ENCODE data around the gene CEACAM19. TPM values are rescaled to one million over a fixed set of nuclear protein-coding genes. Genes with fewer than 3 reads are reported as not detected.
A peak's percentile ranks its signal among the peaks of the same experiment; 100 is the strongest.
"Not testable (repeated sequence)": the region's sequence is repeated elsewhere in the genome, so short reads cannot be mapped to it uniquely, and the experiment has no call there.

The CEACAM19 gene
- total RNA-seq, 2 experiments from 2014 or later: 0.63 to 1.3 TPM

DNA sequence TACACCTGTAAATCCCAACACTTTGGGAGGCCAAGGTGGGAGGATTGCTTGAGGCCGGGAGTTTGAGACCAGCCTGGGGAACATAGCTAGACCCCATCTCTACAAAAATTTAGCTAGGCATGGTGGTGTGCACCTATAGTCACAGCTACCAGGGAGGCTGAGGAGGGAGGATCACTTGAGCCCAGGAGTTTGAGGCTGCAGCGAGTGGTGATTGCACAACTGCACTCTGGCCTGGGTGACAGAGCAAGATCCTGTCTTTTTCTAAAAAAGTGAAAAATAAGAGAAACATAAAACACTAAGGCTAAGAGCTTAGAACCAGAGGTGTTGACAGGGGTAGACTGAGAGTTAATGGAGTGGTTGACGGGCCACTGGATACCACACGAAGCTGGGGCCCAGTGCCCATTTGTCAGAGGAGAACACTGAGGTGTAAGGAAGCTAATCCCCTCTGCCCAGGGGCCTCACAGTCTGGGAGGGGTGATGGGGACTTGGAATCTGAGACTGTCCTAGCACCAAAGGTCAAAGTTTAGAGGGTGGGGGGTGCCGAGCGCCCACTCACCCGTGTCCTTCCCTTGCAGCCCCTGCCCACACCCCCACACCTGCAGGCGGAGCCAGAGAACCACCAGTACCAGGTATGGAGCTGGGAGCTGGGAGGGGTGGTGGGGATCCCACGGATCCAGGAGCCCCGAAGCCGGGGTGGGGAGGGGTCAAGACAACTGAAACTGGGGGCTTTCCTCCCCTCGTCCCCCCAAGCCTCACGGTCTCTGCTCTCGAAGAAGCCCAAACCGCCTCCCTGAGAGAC, 10.9 kb downstream of the CEACAM19 start:
- peaks cover 11% of the 10 kb centered on the region for H3K27me3 Mint-ChIP-seq
- ATAC-seq: no peak
- POLR2A ChIA-PET: interaction anchor here (0.7 to 0.9 kb wide), 2 partner anchors 25 to 182 kb away, joined by 3 read pairs; partner anchors contain the start of gene ZNF180

DNA sequence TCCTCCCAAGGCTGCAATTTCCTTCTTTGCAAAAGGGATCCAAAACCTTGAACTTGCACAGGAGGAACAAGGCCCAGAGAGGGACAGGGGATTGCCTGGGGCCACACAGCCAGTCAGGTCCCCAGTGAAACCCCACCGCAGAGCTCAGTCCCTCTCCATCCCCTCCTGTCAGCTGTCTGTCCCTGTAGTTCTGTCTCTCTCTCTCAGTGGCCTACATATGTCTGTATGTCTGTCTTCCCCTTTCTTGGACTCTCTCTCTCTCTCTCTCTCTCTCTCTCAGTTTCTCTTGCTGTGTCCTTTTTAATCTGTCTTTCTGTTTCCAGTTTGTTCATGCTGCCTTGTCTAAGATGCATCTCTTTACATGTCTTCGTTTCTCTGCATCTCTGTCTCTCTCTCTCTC, 11.5 kb downstream of the CEACAM19 start:
- intact Hi-C loops (cut with micrococcal nuclease): no loop called here

More for the DNA sequence above, 10.9 kb downstream of the CEACAM19 start:
- Mint-ChIP-seq H3K27ac (no peak overlapping the region), H3K9me3 (no peaks in the 10 kb centered on the region), H3K36me3 (ENCODE audit: low read depth) (no peaks in the 10 kb centered on the region), H3K4me1 (ENCODE audit: low read depth) (peaks cover 15% of the 10 kb centered on the region), H3K4me3 (no peak overlapping the region)
- TF ChIP-seq, protein P1, sequence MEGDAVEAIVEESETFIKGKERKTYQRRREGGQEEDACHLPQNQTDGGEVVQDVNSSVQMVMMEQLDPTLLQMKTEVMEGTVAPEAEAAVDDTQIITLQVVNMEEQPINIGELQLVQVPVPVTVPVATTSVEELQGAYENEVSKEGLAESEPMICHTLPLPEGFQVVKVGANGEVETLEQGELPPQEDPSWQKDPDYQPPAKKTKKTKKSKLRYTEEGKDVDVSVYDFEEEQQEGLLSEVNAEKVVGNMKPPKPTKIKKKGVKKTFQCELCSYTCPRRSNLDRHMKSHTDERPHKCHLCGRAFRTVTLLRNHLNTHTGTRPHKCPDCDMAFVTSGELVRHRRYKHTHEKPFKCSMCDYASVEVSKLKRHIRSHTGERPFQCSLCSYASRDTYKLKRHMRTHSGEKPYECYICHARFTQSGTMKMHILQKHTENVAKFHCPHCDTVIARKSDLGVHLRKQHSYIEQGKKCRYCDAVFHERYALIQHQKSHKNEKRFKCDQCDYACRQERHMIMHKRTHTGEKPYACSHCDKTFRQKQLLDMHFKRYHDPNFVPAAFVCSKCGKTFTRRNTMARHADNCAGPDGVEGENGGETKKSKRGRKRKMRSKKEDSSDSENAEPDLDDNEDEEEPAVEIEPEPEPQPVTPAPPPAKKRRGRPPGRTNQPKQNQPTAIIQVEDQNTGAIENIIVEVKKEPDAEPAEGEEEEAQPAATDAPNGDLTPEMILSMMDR (IDR thresholded peaks at IDR 0.05): no peak
- CTCF ChIA-PET: interaction anchor here (0.7 to 2.1 kb wide), 4 partner anchors 25 to 102 kb away, joined by 3 to 9 read pairs (median 3); no protein-coding TSS in a partner anchor
- intact Hi-C loops (cut with micrococcal nuclease): no loop called here
- no peak for DNase-seq

GRCh38 chr19:44683434-44684210, 12.3 kb downstream of the CEACAM19 start:
- Mint-ChIP-seq H3K27ac (no peak overlapping the region), H3K27me3 (peaks cover 19% of the 10 kb centered on the region), H3K4me3 (no peak overlapping the region), H3K9me3 (no peaks in the 10 kb centered on the region), H3K4me1 (ENCODE audit: low read depth) (peaks cover 15% of the 10 kb centered on the region), H3K36me3 (ENCODE audit: low read depth) (no peaks in the 10 kb centered on the region)
- TF ChIP-seq, protein P1 (IDR thresholded peaks at IDR 0.05): no peak
- CTCF ChIA-PET: interaction anchor here (2.1 kb wide), 1 partner anchor 40 kb away, joined by 9 read pairs; no protein-coding TSS in a partner anchor
- POLR2A ChIA-PET: interaction anchor here (0.9 kb wide), 1 partner anchor 183 kb away, joined by 3 read pairs; the partner anchor contains the start of gene ZNF180
- DNase-seq (no peak), ATAC-seq (no peak)
- intact Hi-C loops (cut with micrococcal nuclease): no loop called here

More for the DNA sequence above, 11.5 kb downstream of the CEACAM19 start:
- no peaks in the 10 kb centered on the region for H3K9me3 Mint-ChIP-seq
- DNase-seq (no peak), ATAC-seq (no peak)
- CTCF ChIA-PET: interaction anchor here (2.1 kb wide), 1 partner anchor 41 kb away, joined by 9 read pairs; no protein-coding TSS in a partner anchor
- H3K4me1 Mint-ChIP-seq (ENCODE audit: low read depth): peaks cover 15% of the 10 kb centered on the region
- peak overlapping the region; percentile 9 for H3K27ac Mint-ChIP-seq
- TF ChIP-seq, protein P1 (IDR thresholded peaks at IDR 0.05): no peak
- H3K36me3 Mint-ChIP-seq (ENCODE audit: low read depth): no peaks in the 10 kb centered on the region
- POLR2A ChIA-PET: interaction anchor here (0.7 to 0.9 kb wide), 2 partner anchors 25 to 182 kb away, joined by 3 read pairs; partner anchors contain the start of gene ZNF180
- no peak overlapping the region for H3K4me3 Mint-ChIP-seq
- H3K27me3 Mint-ChIP-seq: peaks cover 13% of the 10 kb centered on the region

GRCh38 chr19:44684396-44684795, 13.1 kb downstream of the CEACAM19 start:
- POLR2A ChIA-PET; H3K9me3 Mint-ChIP-seq; intact Hi-C loops (cut with micrococcal nuclease); ATAC-seq; H3K4me3 Mint-ChIP-seq; H3K27ac Mint-ChIP-seq; DNase-seq; CTCF ChIA-PET; H3K36me3 Mint-ChIP-seq (ENCODE audit: low read depth): not testable (repeated sequence)
- H3K4me1 Mint-ChIP-seq (ENCODE audit: low read depth): peaks cover 19% of the 10 kb centered on the region
- peaks cover 21% of the 10 kb centered on the region for H3K27me3 Mint-ChIP-seq
